ENCODE data around the gene PTRH1. TPM values are rescaled to one million over a fixed set of nuclear protein-coding genes. Genes with fewer than 3 reads are reported as not detected.

Gene PTRH1
- total and polyA plus RNA-seq, 8 donors = 2.9 to 50.4 (median 16.9) TPM

GRCh38 chr9:127690735-127691134, 24.7 kb downstream of the PTRH1 start:
- WGBS, 5 donors = 91 to 96% (median 94%) methylated on average over 10 of the region's 10 CpGs
- Histone ChIP-seq H3K27me3 (no peaks in the 10 kb centered on the region), H3K27ac (no peak overlapping the region), H3K36me3 (peaks cover 0 to 78% (median 55%) of the 10 kb centered on the region in 4 donors), H3K9me3 (no peaks in the 10 kb centered on the region), H3K4me1 (no peaks in the 10 kb centered on the region), H3K4me3 (no peak overlapping the region)
- intact Hi-C loops (cut with DNase I; ENCODE audit: low total_unique reads) = no loop called here
- DNase-seq = no peak
- TF ChIP-seq POLR2AphosphoS5 (IDR thresholded peaks at IDR 0.05) = no peak
- TF ChIP-seq POLR2A (IDR thresholded peaks at IDR 0.05) = no peak
- no peak for TF ChIP-seq EP300 (IDR thresholded peaks at IDR 0.05)
- TF ChIP-seq CTCF (IDR thresholded peaks at IDR 0.05) = no peak

- H3K36me3 ChIP-seq = peaks cover 0 to 78% (median 64%) of the 10 kb centered on the region in 4 donors
- WGBS, 5 donors = 90 to 96% (median 93%) methylated on average over 13 of the region's 13 CpGs
- H3K4me1 ChIP-seq = no peaks in the 10 kb centered on the region
- no peak for DNase-seq
- no peaks in the 10 kb centered on the region for H3K27me3 ChIP-seq
- H3K4me3 ChIP-seq = no peak overlapping the region
- intact Hi-C loops (cut with DNase I; ENCODE audit: low total_unique reads) = no loop called here
- H3K27ac ChIP-seq = no peak overlapping the region
- no peak for TF ChIP-seq EP300 (IDR thresholded peaks at IDR 0.05)
- TF ChIP-seq POLR2AphosphoS5 (IDR thresholded peaks at IDR 0.05) = no peak
- no peak for TF ChIP-seq CTCF (IDR thresholded peaks at IDR 0.05)
- no peak for TF ChIP-seq POLR2A (IDR thresholded peaks at IDR 0.05)
- no peaks in the 10 kb centered on the region for H3K9me3 ChIP-seq
Observed at GRCh38 chr9:127689329-127690000, 26.0 kb downstream of the PTRH1 start.

- Histone ChIP-seq H3K9me3 (no peaks in the 10 kb centered on the region), H3K36me3 (peaks cover 17 to 91% (median 84%) of the 10 kb centered on the region in 4 donors), H3K27me3 (no peaks in the 10 kb centered on the region), H3K4me3 (no peak overlapping the region), H3K27ac (no peak overlapping the region), H3K4me1 (no peaks in the 10 kb centered on the region)
- intact Hi-C loops (cut with DNase I; ENCODE audit: low total_unique reads) = no loop called here
- WGBS, 5 donors = 63 to 75% (median 70%) methylated on average over 6 of the region's 6 CpGs
- TF ChIP-seq CTCF (IDR thresholded peaks at IDR 0.05) (no peak), EP300 (IDR thresholded peaks at IDR 0.05) (no peak), POLR2A (IDR thresholded peaks at IDR 0.05) (no peak), POLR2AphosphoS5 (IDR thresholded peaks at IDR 0.05) (no peak)
- DNase-seq = no peak
Observed at GRCh38 chr9:127686461-127687393, 28.7 kb downstream of the PTRH1 start.

GRCh38 chr9:127684576-127684975, 30.9 kb downstream of the PTRH1 start:
- Histone ChIP-seq H3K4me3 (no peak overlapping the region), H3K27me3 (no peaks in the 10 kb centered on the region), H3K36me3 (peaks cover 24 to 91% (median 84%) of the 10 kb centered on the region in 4 donors), H3K9me3 (no peaks in the 10 kb centered on the region), H3K27ac (no peak overlapping the region), H3K4me1 (no peaks in the 10 kb centered on the region)
- 89 to 93% (median 90%) methylated on average over 4 of the region's 4 CpGs for WGBS, 5 donors
- intact Hi-C loops (cut with DNase I; ENCODE audit: low total_unique reads) = no loop called here
- no peak for DNase-seq
- TF ChIP-seq POLR2A (IDR thresholded peaks at IDR 0.05) (no peak), EP300 (IDR thresholded peaks at IDR 0.05) (no peak), CTCF (IDR thresholded peaks at IDR 0.05) (no peak), POLR2AphosphoS5 (IDR thresholded peaks at IDR 0.05) (no peak)

Data from stomach (tissue), 9 donors.